H1 (cell line): ENCODE measurements around the gene TIMM21. TPM values are rescaled to one million over a fixed set of nuclear protein-coding genes. Genes with fewer than 3 reads are reported as not detected.

Source experiments
- SAP30 ChIP-seq: fragments of 300-600 bp; sonication (generic); IDR thresholded peaks from 2 replicates; pipeline ENCODE4 v1.7.1; 2012; ENCODE audit warnings: low read length, moderate library complexity, mild to moderate bottlenecking, inconsistent platforms; ENCODE audit not compliant: insufficient read depth, insufficient replicate concordance
- SIN3A ChIP-seq, 2 experiments: IDR thresholded peaks in 1 of 2; conservative IDR thresholded peaks in 1 of 2; 2 replicates each; pipeline ENCODE4 v1.6.1; 2011 to 2012; ENCODE audit warnings: low read length in 2 of 2, improper control_type of control experiment in 1 of 2, low read depth in 1 of 2, mild to moderate bottlenecking in 1 of 2
- polyA plus RNA-seq, 7 experiments: library from polyadenylated mRNA; depleted of rRNA in 3 of 7; stranded (reverse) in 5 of 7; unstranded in 2 of 7; fragments of >200 nt in 5 of 7; fragments of 200-250 nt in 2 of 7; gene quantifications; 1 replicate in 5 of 7; 2 replicates in 1 of 7; 4 replicates in 1 of 7; pipeline versions ENCODE4 v1.2.1 to v1.2.3, GENCODE V29; 2011 to 2013; ENCODE audit warnings: missing spikeins in 2 of 7, mixed read lengths in 2 of 7
- total RNA-seq: library from RNA; stranded (reverse); fragmentation: NEBNext Ultra II Directional; extraction: Animal tissue kit (Norgen Biotek cat#: 25700); gene quantifications from 2 replicates; pipeline ENCODE4 v1.2.1, GENCODE V29; 2021

Gene TIMM21
- total and polyA plus RNA-seq, 2 of the 8 experiments (the other 6 are each of a cell fraction or from before 2014, with no cell fraction given), result 27.9 to 43.8 TPM

DNA sequence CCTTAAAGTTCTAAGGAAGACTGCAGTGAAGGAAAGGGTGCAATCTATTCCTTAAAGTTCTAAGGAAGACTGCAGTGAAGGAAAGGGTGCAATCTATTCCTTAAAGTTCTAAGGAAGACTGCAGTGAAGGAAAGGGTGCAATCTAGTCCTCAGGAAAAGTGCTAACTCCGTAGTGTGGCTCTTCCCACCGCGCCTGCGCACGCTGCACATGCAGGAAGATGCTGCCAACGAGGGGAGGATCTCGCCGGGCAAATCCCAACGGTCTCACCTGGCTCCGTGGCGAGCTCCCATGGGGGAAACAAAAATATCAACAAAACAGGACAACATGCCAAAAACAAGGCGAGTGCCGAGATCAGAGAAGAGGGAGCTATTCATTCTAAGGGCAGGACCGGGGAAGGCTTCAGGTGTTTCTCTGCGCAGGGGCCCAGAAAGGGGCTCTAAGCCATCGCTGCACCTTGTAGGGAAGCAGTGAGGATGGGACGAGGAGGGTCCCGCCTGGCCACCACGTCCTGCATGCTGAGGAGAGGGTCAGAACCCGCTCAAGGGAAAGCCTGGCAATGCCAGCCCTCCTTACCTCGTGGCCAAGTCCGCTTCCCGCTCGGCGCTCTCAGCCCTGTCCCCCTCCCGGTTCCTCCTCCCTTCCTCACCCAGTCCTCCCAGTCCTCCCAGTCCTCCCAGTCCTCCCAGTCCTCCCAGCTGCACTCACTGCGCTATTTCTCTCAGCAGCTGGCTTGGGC is 24.5 kb downstream of the TIMM21 start (continued):
- TF ChIP-seq SIN3A (conservative IDR thresholded peaks at IDR 0.05 in 1 of 2, IDR thresholded peaks at IDR 0.05 in 1 of 2; ENCODE audit: low read depth in 1 of 2, low read length in 2 of 2) (no peak), SAP30 (no peak)
